MM.1S (cell line): Measurements from ENCODE around the gene TSPO2.

ENCODE experiments used
- EZH2 ChIP-seq: fragments of 300-600 bp; sonication (generic); optimal IDR thresholded peaks from 2 replicates; pipeline ENCODE3; 2017; ENCODE audit warnings: low read depth, mild to moderate bottlenecking, antibody characterized with exemption, low read length, mixed read lengths
- EZH2phosphoT487 ChIP-seq: fragments of 300-600 bp; sonication (generic); IDR thresholded peaks from 2 replicates; pipeline ENCODE4 v1.6.1; 2018; ENCODE audit warnings: antibody characterized with exemption, low read length
- TF ChIP-seq, protein P1 (sequence below): fragments of 300-600 bp; sonication (generic); IDR thresholded peaks from 2 replicates; pipeline ENCODE4 v1.5.1; 2016; ENCODE audit warnings: antibody characterized with exemption, low read length, mixed read lengths

DNA sequence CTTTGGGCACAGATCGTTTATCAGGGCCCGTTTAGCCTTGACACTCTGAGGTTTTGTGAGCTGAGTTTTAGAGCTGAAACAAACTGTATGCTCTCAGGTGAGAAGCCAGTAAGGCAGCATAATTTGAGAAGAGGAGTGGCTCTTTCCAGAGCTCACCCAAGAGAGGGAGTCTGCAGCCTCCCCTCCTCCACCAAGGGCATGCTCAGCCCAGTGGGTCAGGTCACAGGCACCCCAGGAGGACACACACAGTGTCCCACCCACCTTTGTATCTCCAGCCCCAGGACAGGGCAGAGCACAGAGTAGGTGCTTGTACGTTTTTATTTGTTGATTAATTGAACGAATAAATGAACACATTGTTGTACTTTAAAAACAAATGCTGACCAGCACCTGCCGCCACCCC is 3.4 kb downstream of the TSPO2 start:
- TF ChIP-seq, protein P1, sequence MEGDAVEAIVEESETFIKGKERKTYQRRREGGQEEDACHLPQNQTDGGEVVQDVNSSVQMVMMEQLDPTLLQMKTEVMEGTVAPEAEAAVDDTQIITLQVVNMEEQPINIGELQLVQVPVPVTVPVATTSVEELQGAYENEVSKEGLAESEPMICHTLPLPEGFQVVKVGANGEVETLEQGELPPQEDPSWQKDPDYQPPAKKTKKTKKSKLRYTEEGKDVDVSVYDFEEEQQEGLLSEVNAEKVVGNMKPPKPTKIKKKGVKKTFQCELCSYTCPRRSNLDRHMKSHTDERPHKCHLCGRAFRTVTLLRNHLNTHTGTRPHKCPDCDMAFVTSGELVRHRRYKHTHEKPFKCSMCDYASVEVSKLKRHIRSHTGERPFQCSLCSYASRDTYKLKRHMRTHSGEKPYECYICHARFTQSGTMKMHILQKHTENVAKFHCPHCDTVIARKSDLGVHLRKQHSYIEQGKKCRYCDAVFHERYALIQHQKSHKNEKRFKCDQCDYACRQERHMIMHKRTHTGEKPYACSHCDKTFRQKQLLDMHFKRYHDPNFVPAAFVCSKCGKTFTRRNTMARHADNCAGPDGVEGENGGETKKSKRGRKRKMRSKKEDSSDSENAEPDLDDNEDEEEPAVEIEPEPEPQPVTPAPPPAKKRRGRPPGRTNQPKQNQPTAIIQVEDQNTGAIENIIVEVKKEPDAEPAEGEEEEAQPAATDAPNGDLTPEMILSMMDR: no peak
- TF ChIP-seq EZH2: no peak
- no peak for TF ChIP-seq EZH2phosphoT487
